MCF 10A (cell line): ENCODE data around the gene CA10. TPM values are rescaled to one million over a fixed set of nuclear protein-coding genes. Genes with fewer than 3 reads are reported as not detected.

ENCODE experiments used
- BruUV-seq: library from RNA; stranded (reverse); fragments of 400-500 nt; replicated peaks from 2 replicates; lab custom pipeline; 2021; lab: Mats Ljungman, UMichigan
- CTCF ChIA-PET: fragments of 300-600 bp; sonication (Branson Sonifier 250); formaldehyde crosslinking; extraction: SDS; loops from one replicate; lab custom pipeline; 2021; ENCODE audit warnings: antibody characterized with exemption, inconsistent platforms; lab: Yijun Ruan, JAX
- POLR2A ChIA-PET: fragments of 300-600, 350-650 bp; sonication (Branson Sonifier 250); formaldehyde crosslinking; extraction: SDS; loops from one replicate; lab custom pipeline; 2020; ENCODE audit warnings: antibody characterized with exemption, inconsistent platforms; lab: Yijun Ruan, JAX
- DNase-seq: peaks from one replicate; pipeline ENCODE4 v3.0.0-alpha.2; 2018; ENCODE audit not compliant: unreplicated experiment
- H3K27ac Mint-ChIP-seq: one replicate; pipeline ENCODE4 v1.8.0; 2022; ENCODE audit warnings: mild to moderate bottlenecking, low read depth, mixed read lengths; ENCODE audit not compliant: unreplicated experiment
- H3K27me3 Mint-ChIP-seq: one replicate; pipeline ENCODE4 v1.8.0; 2022; ENCODE audit warnings: mixed read lengths; ENCODE audit not compliant: insufficient read depth, unreplicated experiment
- H3K36me3 Mint-ChIP-seq: one replicate; pipeline ENCODE4 v1.8.0; 2022; ENCODE audit warnings: mild to moderate bottlenecking, moderate library complexity, mixed read lengths; ENCODE audit not compliant: insufficient read depth, unreplicated experiment
- H3K4me1 Mint-ChIP-seq: one replicate; pipeline ENCODE4 v1.8.0; 2022; ENCODE audit warnings: mixed read lengths; ENCODE audit not compliant: insufficient read depth, unreplicated experiment
- H3K4me3 Mint-ChIP-seq: one replicate; pipeline ENCODE4 v1.8.0; 2022; ENCODE audit warnings: mild to moderate bottlenecking, moderate library complexity, mixed read lengths; ENCODE audit not compliant: unreplicated experiment
- H3K9me3 Mint-ChIP-seq: one replicate; pipeline ENCODE4 v1.8.0; 2022; ENCODE audit warnings: mixed read lengths; ENCODE audit not compliant: unreplicated experiment
- intact Hi-C: fragments of 100-400 bp; cut with micrococcal nuclease; formaldehyde crosslinking; loops from 2 replicates; pipeline ENCODE4 v1.14.1; 2022
- total RNA-seq: library from RNA; stranded (reverse); gene quantifications from 2 replicates; pipeline ENCODE4 v1.2.3, GENCODE V29; 2022
- TF ChIP-seq, protein P1 (sequence below): fragments of 200-600 bp; IDR thresholded peaks from one replicate; pipeline ENCODE4 v1.8.0; 2022; ENCODE audit warnings: antibody characterized with exemption, mild to moderate bottlenecking; ENCODE audit not compliant: unreplicated experiment

CA10 gene
- total RNA-seq, 1 experiment from 2014 or later, result not detected

- Mint-ChIP-seq H3K27me3 (peaks cover 10% of the 10 kb centered on the region), H3K27ac (no peak overlapping the region), H3K9me3 (no peaks in the 10 kb centered on the region), H3K4me3 (no peak overlapping the region), H3K4me1 (peaks cover 8% of the 10 kb centered on the region), H3K36me3 (no peaks in the 10 kb centered on the region)
- CTCF ChIA-PET, result no interaction called here
- POLR2A ChIA-PET, result no interaction called here
- intact Hi-C loops, result no loop called here
- no TSS peak for BruUV-seq
- TF ChIP-seq, protein P1, sequence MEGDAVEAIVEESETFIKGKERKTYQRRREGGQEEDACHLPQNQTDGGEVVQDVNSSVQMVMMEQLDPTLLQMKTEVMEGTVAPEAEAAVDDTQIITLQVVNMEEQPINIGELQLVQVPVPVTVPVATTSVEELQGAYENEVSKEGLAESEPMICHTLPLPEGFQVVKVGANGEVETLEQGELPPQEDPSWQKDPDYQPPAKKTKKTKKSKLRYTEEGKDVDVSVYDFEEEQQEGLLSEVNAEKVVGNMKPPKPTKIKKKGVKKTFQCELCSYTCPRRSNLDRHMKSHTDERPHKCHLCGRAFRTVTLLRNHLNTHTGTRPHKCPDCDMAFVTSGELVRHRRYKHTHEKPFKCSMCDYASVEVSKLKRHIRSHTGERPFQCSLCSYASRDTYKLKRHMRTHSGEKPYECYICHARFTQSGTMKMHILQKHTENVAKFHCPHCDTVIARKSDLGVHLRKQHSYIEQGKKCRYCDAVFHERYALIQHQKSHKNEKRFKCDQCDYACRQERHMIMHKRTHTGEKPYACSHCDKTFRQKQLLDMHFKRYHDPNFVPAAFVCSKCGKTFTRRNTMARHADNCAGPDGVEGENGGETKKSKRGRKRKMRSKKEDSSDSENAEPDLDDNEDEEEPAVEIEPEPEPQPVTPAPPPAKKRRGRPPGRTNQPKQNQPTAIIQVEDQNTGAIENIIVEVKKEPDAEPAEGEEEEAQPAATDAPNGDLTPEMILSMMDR, result no peak
- no peak for DNase-seq
Observed at GRCh38 chr17:51947160-51947735, 211.3 kb downstream of the CA10 start.

DNA sequence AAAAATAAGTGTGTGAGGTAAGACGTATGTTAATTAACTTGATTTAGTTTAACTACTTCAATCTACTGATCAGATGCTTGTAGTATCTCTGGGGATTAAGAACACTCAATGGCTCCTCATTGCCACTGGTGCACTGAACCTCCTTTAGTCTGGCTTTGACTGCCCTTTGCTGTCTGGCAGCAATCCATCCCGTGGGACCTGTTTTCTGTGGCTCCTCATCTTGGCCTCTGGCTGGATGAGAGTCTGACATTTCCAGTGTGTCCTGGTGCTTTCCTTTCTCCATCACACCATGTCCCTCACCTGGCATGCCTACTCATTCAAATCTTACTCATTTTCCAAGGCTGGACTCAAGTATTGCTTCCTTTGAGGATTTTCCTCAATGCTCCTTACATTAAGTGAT lies 212.2 kb downstream of the CA10 start:
- CTCF ChIA-PET, result no interaction called here
- no TSS peak for BruUV-seq
- Mint-ChIP-seq H3K4me3 (no peak overlapping the region), H3K9me3 (no peaks in the 10 kb centered on the region), H3K27me3 (peaks cover under 1% of the 10 kb centered on the region), H3K4me1 (peaks cover 8% of the 10 kb centered on the region), H3K27ac (no peak overlapping the region), H3K36me3 (no peaks in the 10 kb centered on the region)
- POLR2A ChIA-PET, result no interaction called here
- DNase-seq, result no peak
- TF ChIP-seq, protein P1, result no peak
- intact Hi-C loops, result no loop called here

- H3K9me3 Mint-ChIP-seq, result peaks cover 3% of the 10 kb centered on the region
Observed at GRCh38 chr17:51941272-51941671, 217.2 kb downstream of the CA10 start.

GRCh38 chr17:51937264-51937663 lies 221.2 kb downstream of the CA10 start:
- Mint-ChIP-seq H3K36me3 (no peaks in the 10 kb centered on the region), H3K9me3 (peaks cover 6% of the 10 kb centered on the region), H3K4me3 (no peak overlapping the region), H3K27me3 (peaks cover 22% of the 10 kb centered on the region), H3K27ac (no peak overlapping the region), H3K4me1 (no peaks in the 10 kb centered on the region)
- no peak for DNase-seq
- intact Hi-C loops, result no loop called here
- ChIA-PET POLR2A (no interaction called here), CTCF (no interaction called here)
- BruUV-seq, result no TSS peak
- TF ChIP-seq, protein P1, result no peak

More at GRCh38 chr17:51941272-51941671, 217.2 kb downstream of the CA10 start:
- TF ChIP-seq, protein P1, result no peak
- intact Hi-C loops, result no loop called here
- CTCF ChIA-PET, result no interaction called here
- no TSS peak for BruUV-seq
- Mint-ChIP-seq H3K4me1 (no peaks in the 10 kb centered on the region), H3K27ac (no peak overlapping the region), H3K27me3 (peaks cover 7% of the 10 kb centered on the region), H3K36me3 (no peaks in the 10 kb centered on the region), H3K4me3 (no peak overlapping the region)
- no peak for DNase-seq
- POLR2A ChIA-PET, result no interaction called here
